Stimulated activated CD8-positive, alpha-beta memory T cell treated with anti-CD3 and anti-CD28 coated beads, Interleukin-4, amount 100 ng/mL, for 48 hours (primary cell): ENCODE measurements around the gene FCHSD1.
A peak's percentile ranks its signal among the peaks of the same experiment; 100 is the strongest.

Experiments used
- DNase-seq: peaks from one replicate; pipeline ENCODE4 v3.0.0-alpha.2; 2020

The FCHSD1 gene

DNA sequence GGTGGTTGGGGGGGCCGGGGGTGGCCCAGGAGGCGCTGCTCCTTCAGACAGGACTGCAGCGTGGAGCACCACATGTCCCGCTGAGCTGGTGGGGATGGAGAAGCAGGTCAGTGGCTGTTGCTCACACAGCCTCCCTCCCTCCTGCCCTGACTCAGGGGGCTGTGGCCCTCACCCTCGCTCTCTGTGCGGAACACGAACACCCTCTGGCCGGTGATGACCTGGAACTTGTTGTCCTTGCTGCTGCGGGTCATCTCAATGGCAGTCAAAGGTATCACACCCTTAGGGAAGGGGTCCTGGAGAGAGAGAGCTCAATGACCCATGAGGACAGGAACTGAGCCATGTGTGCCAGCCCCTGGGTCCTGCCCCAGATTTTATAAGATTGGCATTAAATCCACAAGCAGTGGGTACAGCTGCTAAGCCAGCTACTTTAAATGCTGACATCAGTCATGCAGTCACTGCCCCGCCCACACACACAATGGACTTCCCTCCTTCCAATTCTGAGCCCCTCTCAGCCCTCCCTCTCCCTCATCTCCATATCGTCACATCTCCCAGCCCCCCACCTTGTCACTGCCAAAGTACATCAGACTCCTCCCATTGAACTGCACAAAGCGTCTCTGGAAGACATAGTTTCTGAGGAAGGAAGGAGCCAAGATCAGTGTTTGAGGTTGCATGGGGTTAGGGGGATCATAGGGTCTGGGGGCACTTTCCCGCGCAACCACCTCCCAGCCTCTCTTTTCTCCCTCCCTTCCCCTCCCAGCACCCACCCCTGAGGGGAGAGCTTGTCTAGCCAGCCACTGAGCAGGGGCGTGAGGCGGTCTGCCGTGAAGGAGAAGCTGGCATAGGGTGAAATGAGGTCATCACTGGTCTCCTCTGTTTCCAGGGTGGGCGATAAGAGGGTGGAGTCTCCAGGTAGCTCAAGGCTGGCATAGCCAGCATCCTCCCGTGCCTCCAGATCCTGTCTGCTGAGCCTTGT lies 21.9 kb upstream of the FCHSD1 start:
- DNase-seq, result no peak

DNA sequence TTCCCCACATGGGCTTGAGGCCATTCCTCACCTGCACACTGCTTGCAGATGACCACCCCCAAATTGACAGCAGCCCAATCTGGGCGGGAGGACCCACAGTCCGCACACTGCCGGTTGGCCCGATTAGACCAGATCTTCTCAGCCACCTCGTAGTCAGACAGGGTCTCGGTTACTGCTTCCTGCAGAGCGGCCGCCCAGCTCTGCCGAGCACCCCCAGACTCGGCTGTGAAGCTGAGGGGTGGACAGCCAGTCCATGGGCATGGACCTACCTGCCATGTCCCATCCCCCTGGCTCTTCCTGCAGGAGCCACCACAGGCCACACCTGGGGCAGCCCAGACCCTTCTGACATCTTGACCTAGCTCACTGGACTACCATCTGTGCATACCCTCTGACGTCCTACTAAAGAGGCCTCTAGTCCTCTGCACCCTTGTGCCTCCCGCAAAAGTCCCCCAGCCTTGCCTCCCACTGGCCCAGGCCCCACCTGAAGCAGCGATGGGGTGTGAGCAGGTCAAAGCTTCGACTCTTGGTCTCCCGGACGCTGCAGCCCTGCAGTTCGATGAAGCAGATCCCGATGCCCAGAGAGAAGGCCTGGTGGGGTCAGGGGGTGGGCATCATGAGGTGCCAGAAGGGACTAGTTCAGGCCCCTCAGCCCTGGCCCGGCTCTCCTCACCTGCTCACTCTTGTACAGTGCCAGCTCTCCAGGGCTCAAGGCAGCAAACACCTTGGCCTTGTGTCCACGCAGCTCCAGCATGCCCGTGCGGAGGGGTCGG lies 21.0 kb upstream of the FCHSD1 start:
- DNase-seq, result no peak

DNA sequence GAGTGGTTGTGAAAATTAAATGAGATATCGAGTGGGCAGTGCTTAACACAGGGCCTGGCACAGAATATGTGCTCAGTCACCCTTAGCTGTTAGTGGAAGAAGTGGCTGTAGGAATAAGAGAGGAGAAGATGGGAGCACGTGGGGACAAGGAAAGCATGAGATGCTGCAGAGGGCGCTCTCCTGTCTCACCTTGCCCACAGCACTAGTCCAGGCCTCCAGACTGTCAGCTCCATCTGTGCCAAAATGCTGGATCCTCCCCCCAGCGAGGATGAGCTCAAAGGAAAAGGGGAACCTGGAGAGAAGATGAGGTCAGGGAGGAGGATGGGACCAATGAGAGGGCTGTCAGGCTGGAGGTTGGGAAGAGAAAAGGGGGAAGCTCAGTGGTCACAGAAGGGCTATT lies 18.3 kb upstream of the FCHSD1 start:
- no peak for DNase-seq

DNA sequence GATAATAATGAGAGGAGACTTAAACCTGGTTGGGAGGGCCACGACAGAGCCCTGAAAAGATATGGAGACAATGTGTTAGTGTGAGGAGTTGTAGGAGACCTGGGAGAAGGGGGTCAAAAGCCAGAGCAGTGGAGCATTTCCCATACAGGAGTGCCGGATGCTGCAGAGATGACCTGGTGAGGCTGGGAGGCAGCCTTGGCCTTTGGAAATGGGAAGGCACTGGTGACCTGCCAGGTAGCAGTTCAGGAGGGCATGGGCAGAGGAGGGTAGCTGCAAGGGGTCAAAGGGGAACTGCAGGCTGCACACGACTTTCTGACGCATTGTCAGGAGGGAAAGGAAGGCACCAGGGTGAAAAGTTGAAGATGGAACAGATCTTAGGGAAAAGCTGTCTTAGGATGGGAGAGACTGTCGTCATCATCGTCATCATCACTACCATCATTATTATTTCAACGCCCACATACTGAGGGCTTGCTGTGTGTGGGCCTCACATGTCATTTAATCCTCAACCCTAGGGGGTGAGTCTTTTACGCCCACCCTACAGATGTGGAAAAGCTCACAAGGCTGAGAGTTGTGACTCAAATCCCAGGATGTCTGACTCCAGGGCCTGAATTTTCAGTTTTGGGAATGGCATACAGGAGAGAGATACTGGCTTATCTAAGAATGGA lies 17.5 kb upstream of the FCHSD1 start:
- DNase-seq, result no peak

DNA sequence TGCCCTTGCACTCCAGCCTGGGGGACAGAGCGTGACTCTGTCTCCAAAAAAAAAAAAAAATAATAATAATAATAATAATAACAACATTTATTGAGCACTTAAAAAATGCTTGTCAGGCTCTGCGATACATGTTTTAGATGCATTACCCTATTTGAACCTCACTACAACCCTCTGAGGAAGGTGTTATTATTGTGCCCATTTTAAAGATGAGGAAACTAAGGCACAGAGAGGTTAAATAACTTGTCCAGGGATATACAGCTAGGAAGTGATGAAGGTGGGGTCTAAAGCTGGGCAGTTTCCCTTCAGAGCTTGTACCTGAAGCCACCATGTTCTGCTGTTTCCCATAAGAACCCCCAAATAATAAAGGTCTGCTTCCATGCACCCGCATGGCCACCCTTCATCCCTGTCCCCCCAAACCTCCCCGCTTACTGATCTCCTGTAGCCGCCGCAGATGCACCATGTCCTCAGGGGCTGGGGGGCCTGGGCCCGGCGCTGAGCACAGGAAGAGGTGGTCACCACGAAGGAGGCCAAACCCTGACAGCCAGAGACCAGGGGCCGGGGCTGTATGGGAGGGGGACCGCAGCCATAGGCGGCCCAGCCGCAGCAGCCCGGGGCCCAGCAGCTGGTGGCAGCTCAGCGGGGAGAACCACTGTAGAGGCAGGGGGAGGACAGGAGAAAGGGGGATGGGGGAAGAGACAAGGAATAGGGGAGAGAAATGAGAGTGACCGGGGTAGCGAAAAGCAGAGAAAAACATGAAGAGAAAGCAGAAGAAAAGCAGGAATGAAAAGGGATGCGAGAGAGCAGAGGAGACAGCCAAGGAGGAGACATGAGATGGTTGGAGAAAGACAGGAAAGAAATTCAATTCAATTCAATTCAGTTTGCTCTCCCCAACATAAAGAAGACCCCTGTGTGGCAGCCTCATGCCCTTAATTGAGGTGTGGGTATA lies 15.1 kb upstream of the FCHSD1 start:
- DNase-seq, result no peak

DNA sequence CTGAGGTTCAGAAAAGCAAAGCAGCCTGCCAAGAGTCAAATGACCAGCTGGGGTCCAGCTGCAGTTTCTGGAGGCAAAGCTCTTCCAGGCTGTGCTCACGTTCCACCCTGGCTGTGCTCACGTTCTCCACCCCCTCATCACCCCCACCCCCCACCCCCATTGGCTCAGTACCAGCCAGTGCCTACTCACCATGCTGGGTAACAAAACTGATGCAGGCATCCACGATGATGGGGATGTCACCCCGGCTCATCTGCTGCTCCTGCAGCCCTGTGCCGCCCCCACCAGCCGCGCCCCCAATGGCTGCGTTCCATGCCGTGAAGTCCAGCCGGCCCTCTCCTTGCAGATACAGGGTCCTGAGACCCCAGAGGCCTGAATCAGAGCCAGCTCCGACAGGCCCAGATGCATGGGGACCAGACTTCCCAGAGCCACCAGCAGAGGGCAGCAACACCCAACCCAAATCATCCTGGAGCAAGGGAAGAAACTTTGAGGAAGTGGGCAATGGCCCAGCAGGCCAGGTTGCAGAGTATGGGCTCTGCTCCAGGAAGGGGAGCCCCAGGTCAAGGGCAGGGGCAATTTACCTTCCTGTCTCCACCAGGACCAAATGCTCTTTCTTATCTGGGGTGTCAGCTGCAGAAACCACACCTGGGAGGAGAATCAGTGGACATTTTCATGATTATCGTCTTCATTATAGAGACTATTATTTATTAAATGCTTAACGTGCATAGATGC lies 13.7 kb upstream of the FCHSD1 start:
- peak; percentile 88 for DNase-seq

DNA sequence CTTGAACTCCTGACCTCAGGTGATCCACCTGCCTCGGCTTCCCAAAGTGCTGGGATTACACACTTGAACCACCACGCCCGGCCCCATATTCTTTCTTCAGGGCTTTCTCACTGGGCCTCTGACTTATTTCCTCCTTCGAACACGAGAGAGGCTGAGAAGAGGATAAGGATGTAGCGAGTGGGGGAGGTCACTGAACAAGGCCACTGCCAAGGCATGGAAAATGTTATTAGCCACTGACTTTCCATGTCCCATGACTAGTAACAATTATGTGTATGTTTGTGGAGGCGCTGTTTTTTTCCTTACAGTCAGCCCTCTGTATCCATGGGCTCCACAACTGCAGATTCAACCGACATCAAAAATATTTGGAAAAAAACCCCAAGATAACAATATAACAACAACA lies 12.3 kb upstream of the FCHSD1 start:
- DNase-seq, result no peak

DNA sequence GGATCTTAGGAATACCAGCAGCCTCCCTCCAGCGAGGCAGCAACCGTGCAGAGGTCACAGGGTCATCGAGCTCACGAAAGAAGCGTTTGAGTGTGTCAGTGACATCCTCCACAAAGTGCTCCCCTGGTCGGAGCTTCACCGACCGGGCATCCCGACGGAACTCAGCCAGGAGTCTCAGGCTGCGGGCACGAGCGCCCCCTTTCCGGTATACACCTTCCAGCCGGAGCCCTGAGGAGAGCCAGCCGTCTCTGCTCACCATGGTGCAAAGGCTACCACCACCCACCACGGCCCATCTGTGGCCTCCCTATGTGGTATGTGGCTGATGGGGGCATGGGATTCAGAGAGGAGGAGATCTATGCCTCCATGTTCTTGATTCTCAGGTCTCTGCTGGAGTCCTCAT lies 10.8 kb upstream of the FCHSD1 start:
- no peak for DNase-seq

DNA sequence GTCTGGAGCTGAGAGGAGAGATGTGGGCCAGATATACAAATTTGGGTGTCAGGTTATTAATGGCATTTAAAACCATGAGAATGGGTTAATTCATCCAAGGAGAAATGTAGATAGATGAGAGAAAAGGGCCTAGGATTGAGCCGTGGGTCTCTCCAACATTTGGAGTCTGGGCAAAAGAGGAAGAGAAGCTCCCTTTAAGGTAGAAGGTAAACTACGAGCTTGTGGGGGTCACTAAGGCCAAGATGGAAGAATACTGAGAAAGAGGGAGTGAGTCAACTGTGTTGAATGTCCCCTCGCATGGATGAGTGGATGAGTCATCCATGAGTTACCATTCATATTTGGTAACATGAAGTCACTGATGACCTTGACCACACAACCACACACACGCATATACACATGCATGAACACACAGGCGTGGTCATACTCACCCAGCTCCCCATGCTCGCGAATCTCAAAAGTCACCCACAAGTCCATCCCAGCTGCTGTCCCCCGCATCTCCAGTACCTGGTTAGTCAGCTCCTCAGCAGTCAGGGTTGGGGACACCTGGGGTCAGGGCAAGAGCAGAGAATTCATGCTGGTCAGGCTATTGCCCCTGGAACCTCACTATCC lies 6.8 kb upstream of the FCHSD1 start:
- no peak for DNase-seq

DNA sequence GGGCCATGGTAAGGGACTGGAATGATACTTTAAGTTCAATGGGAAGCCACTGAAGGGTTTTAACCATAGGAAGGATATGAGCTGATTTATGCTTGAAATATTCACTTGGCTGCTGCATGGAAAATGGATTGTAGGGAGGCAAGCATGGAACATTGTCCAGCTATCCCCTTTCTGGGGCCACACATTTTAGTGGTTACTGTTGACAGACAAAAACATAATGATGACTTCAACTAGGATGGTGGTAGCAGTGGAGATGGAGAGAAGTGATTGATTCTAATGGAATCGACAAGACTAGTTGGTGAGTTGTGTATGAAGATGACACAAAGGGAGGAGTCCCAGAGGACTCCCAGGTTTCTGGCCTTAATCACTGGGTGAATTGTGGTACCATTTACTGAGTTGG lies 6.2 kb upstream of the FCHSD1 start:
- DNase-seq, result no peak

DNA sequence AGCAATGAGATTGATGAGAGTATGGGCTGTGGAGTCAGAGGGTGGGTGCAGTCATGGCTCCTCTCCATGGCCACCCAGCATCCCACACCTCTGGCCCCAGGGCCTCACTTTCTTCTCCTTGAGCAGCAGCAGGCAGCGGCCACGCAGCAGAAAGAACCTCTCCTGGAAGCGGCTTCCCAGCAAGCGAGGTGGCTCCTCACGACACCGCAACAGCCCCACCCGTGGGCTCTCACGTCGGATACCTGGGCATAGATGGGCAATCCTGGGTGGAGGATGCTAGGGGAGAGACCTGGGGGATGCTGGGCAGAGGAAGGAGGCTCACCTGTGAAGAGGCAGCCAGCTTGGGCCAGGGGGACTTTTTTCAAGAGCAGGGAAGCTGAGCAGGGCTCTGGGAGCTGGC lies 5.2 kb upstream of the FCHSD1 start:
- no peak for DNase-seq

DNA sequence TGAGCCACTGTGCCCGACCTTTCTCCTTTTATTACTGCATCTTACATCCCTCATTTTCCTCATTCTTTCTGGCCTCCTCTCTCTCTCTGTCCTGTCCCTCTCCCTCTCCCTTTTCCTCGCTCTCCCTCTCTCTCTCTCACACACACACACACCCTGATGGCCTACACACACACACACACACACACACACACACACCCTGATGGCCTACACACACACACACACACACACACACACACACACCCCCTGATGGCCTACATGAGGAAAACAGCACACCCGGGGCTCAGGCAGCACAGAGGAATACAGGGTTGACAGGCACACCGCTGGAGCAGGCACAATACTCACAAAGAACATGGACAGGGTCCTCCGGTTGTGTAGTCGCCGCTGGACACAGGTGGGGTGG lies 3.8 kb upstream of the FCHSD1 start:
- no peak for DNase-seq

DNA sequence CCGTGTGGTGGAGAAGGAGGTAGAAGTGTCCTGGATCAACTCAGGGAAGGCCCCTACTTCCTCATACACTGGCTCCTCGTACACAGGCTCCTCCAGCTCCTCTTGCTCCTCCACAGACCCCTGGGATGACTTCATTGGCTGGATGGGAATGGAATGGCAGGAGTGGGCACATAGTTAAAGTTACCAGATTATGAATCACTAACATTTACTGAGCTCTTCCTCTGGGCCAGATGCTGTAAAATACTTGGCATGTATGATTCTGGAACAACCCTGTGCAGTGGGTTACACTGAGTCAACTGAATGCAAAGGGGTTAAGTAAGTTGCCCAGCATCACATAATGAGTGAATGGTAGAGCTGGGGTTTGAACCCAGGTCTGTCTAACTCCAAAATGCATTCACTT lies 3.1 kb upstream of the FCHSD1 start:
- DNase-seq, result no peak

DNA sequence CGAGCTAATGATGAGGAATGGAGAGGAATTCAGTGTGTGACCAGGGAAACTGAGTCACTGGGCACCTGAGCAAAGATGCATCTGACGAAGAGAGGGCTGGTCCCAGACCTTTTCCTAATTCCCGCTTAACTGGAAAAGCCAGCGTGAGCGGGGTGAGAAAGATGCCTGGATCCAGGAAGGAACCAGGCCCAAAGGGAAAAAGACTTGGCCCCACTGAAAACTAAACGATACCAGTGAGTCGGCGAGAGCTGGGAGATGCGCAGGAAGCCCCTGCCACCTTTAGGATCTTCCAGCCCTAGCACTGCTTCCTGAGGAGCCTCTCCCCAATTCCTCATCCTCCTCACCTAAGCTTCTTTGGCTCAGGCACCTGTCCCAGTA lies 499 bp upstream of the FCHSD1 start:
- DNase-seq, result no peak

DNA sequence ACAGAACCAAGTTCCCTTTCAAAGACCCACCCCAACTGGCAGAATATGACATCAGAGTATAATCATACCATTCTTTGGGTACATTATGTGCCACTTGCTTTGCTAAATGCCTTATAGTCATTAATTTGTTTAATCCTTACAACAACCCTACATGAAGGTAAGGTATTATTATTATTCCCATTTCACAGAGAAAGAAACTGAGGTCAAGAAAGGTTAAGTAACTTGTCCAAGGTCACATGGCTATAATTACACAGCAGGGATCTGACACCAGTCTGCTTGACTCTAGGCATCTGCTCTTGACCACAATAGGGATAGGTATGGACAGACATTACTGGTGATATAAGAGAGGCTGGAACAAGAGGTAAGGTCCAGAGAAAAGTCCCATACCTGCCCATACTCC lies 1.2 kb downstream of the FCHSD1 start:
- no peak for DNase-seq

DNA sequence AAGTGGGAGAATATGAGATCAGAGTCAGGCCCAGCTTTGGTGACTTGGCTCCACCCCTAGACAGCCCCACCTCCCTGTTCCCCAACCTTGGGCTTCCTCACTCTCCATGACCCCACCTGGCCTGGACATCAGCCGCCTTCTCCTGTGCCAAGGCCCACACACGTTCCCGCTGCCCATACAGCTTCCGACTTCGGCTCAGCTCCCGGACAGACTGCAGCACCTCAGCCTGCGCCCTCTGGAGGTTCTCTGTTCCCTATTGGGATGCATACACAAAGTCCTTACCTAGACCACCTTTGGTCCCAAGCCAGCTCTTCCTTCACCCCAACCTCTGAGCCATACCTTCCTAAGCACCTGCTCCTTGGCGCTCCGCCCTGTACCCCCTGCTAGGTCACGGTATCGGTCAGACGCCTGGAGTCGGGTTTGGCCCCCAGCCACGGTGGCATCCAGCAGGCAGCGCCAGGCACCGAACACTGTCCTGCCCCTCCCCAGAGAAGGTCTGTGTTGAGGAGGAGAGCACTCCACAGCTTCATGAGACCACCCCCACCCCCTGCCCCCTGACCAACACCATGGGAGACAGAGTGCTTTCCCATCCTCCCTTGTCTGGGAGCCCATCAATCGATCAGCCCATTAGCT lies 2.0 kb downstream of the FCHSD1 start:
- DNase-seq, result no peak

DNA sequence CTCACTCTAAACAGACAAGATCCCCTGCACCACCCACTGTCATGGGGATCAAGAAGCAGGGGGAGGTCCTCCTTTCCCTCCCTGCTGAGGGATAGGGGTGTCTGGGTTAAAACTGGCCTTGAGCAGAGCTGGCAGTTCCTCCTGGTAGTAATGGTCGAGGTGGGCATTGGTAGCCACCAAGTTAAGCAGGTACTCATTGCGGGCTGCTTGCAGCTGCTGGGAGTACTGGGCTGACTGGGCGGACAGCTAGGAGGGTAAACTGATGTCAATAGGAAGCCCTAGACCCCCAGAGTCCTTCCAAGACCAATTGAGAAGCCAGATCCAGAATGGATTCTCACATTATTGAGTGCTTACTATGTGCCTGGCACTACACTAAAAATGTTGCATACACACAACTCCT lies 3.4 kb downstream of the FCHSD1 start:
- no peak for DNase-seq

DNA sequence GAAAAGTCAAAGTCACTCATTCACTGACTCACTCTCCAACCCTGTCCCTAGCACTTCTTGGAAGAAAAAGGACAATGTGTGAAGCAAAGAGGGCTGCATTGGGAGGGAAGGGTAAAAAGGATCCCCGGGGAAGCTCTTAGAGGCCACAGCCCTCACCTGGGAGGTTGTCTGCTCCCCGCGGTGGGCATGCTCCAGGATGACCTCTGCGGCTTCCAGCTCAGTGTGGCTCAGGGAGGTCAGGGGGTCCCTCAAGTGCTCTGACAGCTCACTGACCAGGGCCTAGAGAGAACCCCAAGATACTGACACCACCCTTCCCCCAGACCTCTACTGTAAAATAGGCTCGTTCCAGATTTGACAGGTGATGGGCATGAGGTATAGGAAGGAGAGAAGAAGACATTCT lies 4.0 kb downstream of the FCHSD1 start:
- DNase-seq, result no peak

DNA sequence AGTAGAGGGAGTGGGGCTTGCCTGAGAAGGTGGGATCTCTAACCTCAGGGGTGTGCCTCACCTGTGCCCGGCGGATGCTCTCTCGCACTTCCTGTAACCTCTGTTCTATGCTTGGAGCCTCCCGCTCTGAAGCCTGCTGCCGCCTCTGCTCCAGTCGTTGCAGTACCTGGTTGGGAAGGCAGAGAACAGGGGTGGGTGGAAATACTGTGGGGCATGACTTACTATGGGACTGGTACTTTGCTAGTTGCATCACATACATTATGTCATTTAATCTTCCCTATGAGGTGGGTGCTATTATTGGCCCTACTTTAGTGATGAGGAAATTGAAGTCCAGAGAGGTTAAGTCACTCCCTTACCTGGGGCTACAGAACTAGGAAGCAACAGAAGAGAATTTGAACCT lies 5.2 kb downstream of the FCHSD1 start:
- no peak for DNase-seq

DNA sequence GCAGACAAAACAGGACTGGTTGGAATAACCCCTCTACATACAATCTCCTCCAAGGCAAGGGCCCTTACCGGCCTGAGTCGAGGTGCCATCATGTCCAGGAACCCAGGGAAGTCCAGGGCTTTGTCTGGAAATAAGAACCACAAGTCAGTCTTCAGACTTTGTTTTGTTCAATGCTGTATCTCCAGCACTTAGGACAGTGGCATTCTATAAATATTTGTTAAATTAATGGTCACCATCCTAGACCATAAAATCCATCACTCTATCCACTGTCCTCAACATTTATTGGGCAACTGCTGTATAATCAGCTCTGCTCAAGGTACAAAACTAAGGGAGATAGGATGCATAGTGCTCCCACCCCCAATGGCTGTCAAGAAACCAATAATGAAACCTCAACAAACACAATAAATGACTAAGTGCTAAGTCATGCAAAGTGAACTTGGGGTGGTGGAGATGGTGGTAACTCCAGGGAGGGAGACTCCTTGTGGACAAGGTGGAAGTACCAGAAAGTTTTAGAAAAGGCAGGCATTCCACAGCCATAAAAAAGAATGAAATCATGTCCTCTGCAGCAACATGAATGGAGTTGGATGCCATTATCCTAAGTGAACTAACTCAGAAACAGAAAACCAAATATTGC lies 9.5 kb downstream of the FCHSD1 start:
- no peak for DNase-seq
